H1 (cell line): ENCODE data around the gene PRR7. TPM values are rescaled to one million over a fixed set of nuclear protein-coding genes. Genes with fewer than 3 reads are reported as not detected.

Source experiments
- CTCF ChIA-PET: fragments of 300-600 bp; sonication (Branson Sonifier 250); formaldehyde crosslinking; loops from one replicate; lab custom pipeline; 2021; ENCODE audit not compliant: partially characterized antibody; lab: Charles Lee
- POLR2A ChIA-PET: fragments of 300-600 bp; sonication (Branson Sonifier 250); formaldehyde crosslinking; loops from one replicate; lab custom pipeline; 2021; ENCODE audit warnings: inconsistent platforms; ENCODE audit not compliant: partially characterized antibody; lab: Charles Lee
- DNase-seq, 2 experiments: peaks; one replicate each; pipeline versions ENCODE4 v3.0.0 to v3.0.0-alpha.2; 2010 to 2022; ENCODE audit warnings: low spot score in 2 of 2, low read depth in 1 of 2, mixed read lengths in 1 of 2
- FAIRE-seq: peaks from 2 replicates; lab custom pipeline; 2011; peaks lifted over from hg19 to GRCh38; lab: Jason Lieb, UNC
- H2AFZ ChIP-seq: 2 replicates; pipeline ENCODE4 v1.8.1; 2012; ENCODE audit warnings: low read length, inconsistent platforms
- H2AK5ac ChIP-seq: 2 replicates; pipeline ENCODE4 v1.6.1; 2013; ENCODE audit warnings: low read depth, low read length
- H2BK120ac ChIP-seq: replicated peaks from 2 replicates; pipeline ENCODE3; 2013; ENCODE audit warnings: low read depth, low read length, inconsistent platforms
- H2BK12ac ChIP-seq: 2 replicates; pipeline ENCODE4 v1.6.1; 2013; ENCODE audit warnings: low read depth, low read length
- H2BK15ac ChIP-seq: 2 replicates; pipeline ENCODE4 v1.6.1; 2013; ENCODE audit warnings: low read length
- H2BK20ac ChIP-seq: 2 replicates; pipeline ENCODE4 v1.6.1; 2013; ENCODE audit warnings: low read length
- H2BK5ac ChIP-seq: 2 replicates; pipeline ENCODE4 v1.6.1; 2013; ENCODE audit warnings: low read depth, low read length
- H3K14ac ChIP-seq: 2 replicates; pipeline ENCODE4 v1.6.1; 2013; ENCODE audit warnings: inconsistent platforms; ENCODE audit not compliant: insufficient read length
- H3K18ac ChIP-seq: 2 replicates; pipeline ENCODE4 v1.6.1; 2013; ENCODE audit warnings: low read length; ENCODE audit errors: extremely low read depth
- H3K23ac ChIP-seq: 2 replicates; pipeline ENCODE4 v1.6.1; 2013; ENCODE audit warnings: inconsistent platforms; ENCODE audit not compliant: insufficient read length
- H3K23me2 ChIP-seq: 2 replicates; pipeline ENCODE4 v1.6.1; 2013; ENCODE audit warnings: low read depth, low read length
- H3K27ac ChIP-seq: 2 replicates; pipeline ENCODE4 v1.6.1; 2011; ENCODE audit warnings: low read depth, low read length, inconsistent platforms
- H3K27me3 ChIP-seq, 4 experiments: replicated peaks in 1 of 4; 1 replicate in 1 of 4; 2 replicates in 3 of 4; pipeline versions ENCODE4 v1.6.1 to v1.8.1; 2011 to 2013; ENCODE audit warnings: low read length in 3 of 4, mild to moderate bottlenecking in 3 of 4, inconsistent platforms in 2 of 4, mixed read lengths in 2 of 4, moderate library complexity in 1 of 4; ENCODE audit not compliant: control insufficient read depth in 3 of 4, insufficient read depth in 3 of 4; ENCODE audit errors: extremely low read depth in 1 of 4
- H3K36me3 ChIP-seq, 4 experiments: 2 replicates each; pipeline versions ENCODE4 v1.6.1 to v1.8.1; 2011 to 2013; ENCODE audit warnings: mild to moderate bottlenecking in 4 of 4, low read length in 3 of 4, moderate library complexity in 2 of 4, control low read depth in 1 of 4, inconsistent platforms in 1 of 4; ENCODE audit not compliant: insufficient read depth in 4 of 4, control insufficient read depth in 2 of 4
- H3K4ac ChIP-seq: replicated peaks from 2 replicates; pipeline ENCODE3; 2013; ENCODE audit warnings: low read length, low read depth, mixed read lengths, inconsistent platforms; ENCODE audit not compliant: insufficient read length
- H3K4me1 ChIP-seq, 4 experiments: replicated peaks in 1 of 4; 1 replicate in 1 of 4; 2 replicates in 3 of 4; pipeline versions ENCODE4 v1.6.1 to v1.8.1; 2011 to 2013; ENCODE audit warnings: low read length in 3 of 4, inconsistent platforms in 2 of 4, mixed read lengths in 1 of 4; ENCODE audit not compliant: insufficient read depth in 4 of 4, control insufficient read depth in 3 of 4
- H3K4me2 ChIP-seq, 2 experiments: 2 replicates each; pipeline versions ENCODE4 v1.6.1 to v1.8.1; 2011 to 2013; ENCODE audit warnings: low read depth in 2 of 2, low read length in 2 of 2, control low read depth in 1 of 2, inconsistent platforms in 1 of 2, mild to moderate bottlenecking in 1 of 2; ENCODE audit not compliant: insufficient read depth in 1 of 2
- H3K4me3 ChIP-seq, 4 experiments: fragments of 200-600, 300-600 bp in 1 of 4; sonication (generic), shearing (Covaris generic), sonication (Bioruptor Twin) in 1 of 4; 2 replicates each; pipeline versions ENCODE4 v1.5.1 to v1.8.1; 2011 to 2016; ENCODE audit warnings: low read length in 4 of 4, low read depth in 3 of 4, control low read depth in 2 of 4, inconsistent platforms in 2 of 4, mild to moderate bottlenecking in 2 of 4, mixed read lengths in 1 of 4, moderate library complexity in 1 of 4; ENCODE audit not compliant: insufficient read depth in 2 of 4; ENCODE audit errors: extremely low read depth in 1 of 4
- H3K56ac ChIP-seq: replicated peaks from 2 replicates; pipeline ENCODE3; 2013; ENCODE audit warnings: low read depth, mild to moderate bottlenecking, mixed read lengths, low read length, inconsistent platforms; ENCODE audit not compliant: insufficient read length
- H3K79me1 ChIP-seq: 2 replicates; pipeline ENCODE4 v1.6.1; 2013; ENCODE audit warnings: low read depth, low read length, control low read depth
- H3K79me2 ChIP-seq, 2 experiments: 2 replicates each; pipeline versions ENCODE4 v1.6.1 to v1.8.1; 2012 to 2013; ENCODE audit warnings: low read length in 2 of 2, mild to moderate bottlenecking in 2 of 2, inconsistent platforms in 1 of 2; ENCODE audit not compliant: insufficient read depth in 2 of 2, control insufficient read depth in 1 of 2
- H3K9ac ChIP-seq, 4 experiments: replicated peaks in 1 of 4; 1 replicate in 1 of 4; 2 replicates in 3 of 4; pipeline versions ENCODE4 v1.6.1 to v1.8.1; 2011 to 2013; ENCODE audit warnings: low read depth in 3 of 4, low read length in 3 of 4, control low read depth in 2 of 4, mild to moderate bottlenecking in 2 of 4, moderate library complexity in 2 of 4, inconsistent platforms in 1 of 4; ENCODE audit errors: extremely low read depth in 1 of 4
- H3K9me3 ChIP-seq, 2 experiments: 2 replicates each; pipeline versions ENCODE4 v1.6.1 to v1.8.1; 2012 to 2013; ENCODE audit warnings: mild to moderate bottlenecking in 2 of 2, moderate library complexity in 2 of 2, control low read depth in 1 of 2, inconsistent platforms in 1 of 2, low read depth in 1 of 2, low read length in 1 of 2, mixed read lengths in 1 of 2; ENCODE audit not compliant: insufficient read depth in 2 of 2
- H4K20me1 ChIP-seq, 2 experiments: replicated peaks in 1 of 2; 2 replicates each; pipeline versions ENCODE3 to v1.8.1; 2011 to 2013; ENCODE audit warnings: inconsistent platforms in 2 of 2, low read length in 2 of 2, mild to moderate bottlenecking in 1 of 2; ENCODE audit not compliant: insufficient read depth in 2 of 2, control insufficient read depth in 1 of 2
- H4K5ac ChIP-seq: 2 replicates; pipeline ENCODE4 v1.6.1; 2013; ENCODE audit warnings: low read length, low read depth, mixed read lengths, inconsistent platforms; ENCODE audit not compliant: insufficient read length
- H4K8ac ChIP-seq: 2 replicates; pipeline ENCODE4 v1.8.0; 2013; ENCODE audit warnings: mild to moderate bottlenecking, moderate library complexity, low read length, inconsistent platforms; ENCODE audit not compliant: insufficient read depth; ENCODE audit errors: extremely low read depth
- H4K91ac ChIP-seq: replicated peaks from 2 replicates; pipeline ENCODE3; 2013; ENCODE audit warnings: low read length, mixed read lengths, inconsistent platforms; ENCODE audit not compliant: insufficient read length
- BCL11A ChIP-seq, 2 experiments: IDR thresholded peaks; one replicate each; pipeline ENCODE4 v1.6.1; 2011; ENCODE audit warnings: low read depth in 2 of 2, low read length in 2 of 2, mild to moderate bottlenecking in 2 of 2
- CREB1 ChIP-seq: IDR thresholded peaks from 2 replicates; pipeline ENCODE4 v1.6.1; 2012; ENCODE audit warnings: inconsistent platforms
- FOSL1 ChIP-seq: IDR thresholded peaks from 2 replicates; pipeline ENCODE4 v1.6.1; 2011; ENCODE audit warnings: mild to moderate bottlenecking, low read depth, low read length, moderate library complexity; ENCODE audit not compliant: insufficient read depth
- HDAC6 ChIP-seq: IDR thresholded peaks from one replicate; pipeline ENCODE4 v1.7.1; 2012; ENCODE audit warnings: low read depth, mild to moderate bottlenecking, inconsistent platforms, low read length, moderate library complexity
- MAFK ChIP-seq: IDR thresholded peaks from 2 replicates; pipeline ENCODE4 v1.6.1; 2012; ENCODE audit warnings: low read depth, mild to moderate bottlenecking, improper control_type of control experiment, low read length
- PHF8 ChIP-seq: fragments of 200-600 bp; sonication (generic); conservative IDR thresholded peaks from 2 replicates; pipeline ENCODE4 v1.7.1; 2012; ENCODE audit warnings: low read depth, mild to moderate bottlenecking, inconsistent platforms, low read length, moderate library complexity
- RAD21 ChIP-seq, 2 experiments: IDR thresholded peaks in 1 of 2; conservative IDR thresholded peaks in 1 of 2; 2 replicates each; pipeline ENCODE4 v1.6.1; 2011; ENCODE audit warnings: low read depth in 2 of 2, low read length in 2 of 2, improper control_type of control experiment in 1 of 2, inconsistent platforms in 1 of 2, mild to moderate bottlenecking in 1 of 2, moderate library complexity in 1 of 2
- RBBP5 ChIP-seq: IDR thresholded peaks from 2 replicates; pipeline ENCODE4 v1.7.1; 2012; ENCODE audit warnings: low read depth, mild to moderate bottlenecking, inconsistent platforms, low read length, moderate library complexity, borderline replicate concordance
- RXRA ChIP-seq: IDR thresholded peaks from 2 replicates; pipeline ENCODE4 v1.6.1; 2011; ENCODE audit warnings: low read depth, mild to moderate bottlenecking, low read length, moderate library complexity; ENCODE audit not compliant: insufficient read depth
- TAF7 ChIP-seq: optimal IDR thresholded peaks from 2 replicates; pipeline ENCODE3; 2011; ENCODE audit warnings: low read depth, mild to moderate bottlenecking, inconsistent platforms, low read length, moderate library complexity, borderline replicate concordance
- TBP ChIP-seq: IDR thresholded peaks from 2 replicates; pipeline ENCODE4 v1.6.1; 2011; ENCODE audit warnings: low read depth, low read length, improper control_type of control experiment
- WGBS, 2 experiments: shearing (Covaris generic) in 1 of 2; methylation state at CpG; one replicate each; pipeline versions ENCODE4 v1.1.6 to v1.1.7; 2013 to 2015; ENCODE audit warnings: low lambda C conversion rate in 2 of 2, mixed read lengths in 2 of 2, inconsistent platforms in 1 of 2, low coverage in 1 of 2, missing lambda C conversion rate in 1 of 2; ENCODE audit not compliant: insufficient replicate concordance in 2 of 2, insufficient coverage in 1 of 2, insufficient read length in 1 of 2; ENCODE audit errors: extremely low coverage in 1 of 2, missing lambda C conversion rate in 1 of 2; 5-methylcytosine and 5-hydroxymethylcytosine counted together
- polyA plus RNA-seq, 7 experiments: library from polyadenylated mRNA; depleted of rRNA in 3 of 7; stranded (reverse) in 5 of 7; unstranded in 2 of 7; fragments of >200 nt in 5 of 7; fragments of 200-250 nt in 2 of 7; gene quantifications; 1 replicate in 5 of 7; 2 replicates in 1 of 7; 4 replicates in 1 of 7; pipeline versions ENCODE4 v1.2.1 to v1.2.3, GENCODE V29; 2011 to 2013; ENCODE audit warnings: missing spikeins in 2 of 7, mixed read lengths in 2 of 7
- total RNA-seq: library from RNA; stranded (reverse); fragmentation: NEBNext Ultra II Directional; extraction: Animal tissue kit (Norgen Biotek cat#: 25700); gene quantifications from 2 replicates; pipeline ENCODE4 v1.2.1, GENCODE V29; 2021

The PRR7 gene
- total and polyA plus RNA-seq, 2 of the 8 experiments (the other 6 are each of a cell fraction or from before 2014, with no cell fraction given), result 8.0 to 11.8 TPM

DNA sequence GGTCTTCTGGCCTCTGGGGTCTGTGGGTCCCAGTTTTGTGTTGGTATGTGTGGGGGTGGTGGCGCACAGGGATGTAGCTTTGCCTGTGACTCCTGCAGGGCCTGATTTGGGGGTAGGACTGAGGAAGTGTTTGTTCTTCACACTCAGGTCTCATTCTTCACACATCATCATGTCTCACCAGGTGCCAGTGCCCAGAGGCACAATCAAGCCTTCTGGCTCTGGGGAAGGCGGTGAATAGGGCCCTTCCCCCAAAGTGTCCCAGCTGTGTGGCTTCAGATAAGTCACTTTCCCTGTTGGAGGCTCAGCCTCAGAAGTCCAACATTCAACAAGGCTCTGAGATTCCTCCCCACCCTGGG, 21.7 kb downstream of the PRR7 start:
- FAIRE-seq (no peak), DNase-seq (no peak)
- H3K14ac ChIP-seq, result no peak overlapping the region
- H3K23ac ChIP-seq, result no peak overlapping the region
- no peaks in the 10 kb centered on the region for H3K27me3 ChIP-seq
- H3K79me2 ChIP-seq, result peaks cover 14 to 54% of the 10 kb centered on the region in 2 experiments
- H2AFZ ChIP-seq, result no peak overlapping the region
- H4K20me1 ChIP-seq, result peaks cover 32 to 45% of the 10 kb centered on the region in 2 experiments
- no peak overlapping the region for H3K56ac ChIP-seq
- H3K36me3 ChIP-seq, result peaks cover 36 to 66% (median 49%) of the 10 kb centered on the region in 4 experiments
- no peak overlapping the region for H2BK15ac ChIP-seq
- ChIA-PET CTCF (interaction anchor here (0.9 to 7.9 kb wide), 9 partner anchors 9 to 158 kb away, joined by 3 to 64 read pairs (median 3); no protein-coding TSS in a partner anchor), POLR2A (interaction anchor here (0.8 to 67.5 kb wide), 4 partner anchors 1 to 156 kb away, joined by 3 to 3349 read pairs (median 1676); partner anchors contain the start of genes DBN1, DDX41, DOK3 and PDLIM7)
- H4K8ac ChIP-seq, result peak overlapping the region; percentile 72
- H2BK20ac ChIP-seq, result no peak overlapping the region
- H2AK5ac ChIP-seq, result no peak overlapping the region
- no peaks in the 10 kb centered on the region; the same call in 1 of the 2 replicates for H3K23me2 ChIP-seq
- H3K9me3 ChIP-seq, result peaks cover 0 to 4% of the 10 kb centered on the region in 2 experiments; a peak in 2 of 4 replicates
- H3K27ac ChIP-seq, result 0 out of 2 replicates have a peak overlapping the region, but pooled peaks have one; percentile 26
- peaks cover 22% of the 10 kb centered on the region for H3K79me1 ChIP-seq
- H3K4me1 ChIP-seq, result peaks cover 11 to 30% (median 28%) of the 10 kb centered on the region in 4 experiments
- no peak overlapping the region for H3K4me3 ChIP-seq
- H2BK120ac ChIP-seq, result no peak overlapping the region
- WGBS, 2 experiments, result 100% methylated on average over 2 of the region's 2 CpGs; no CpG with 5 or more reads in 1 of the 2 experiments
- H3K18ac ChIP-seq, result no peak overlapping the region
- H3K4ac ChIP-seq, result no peak overlapping the region
- H3K9ac ChIP-seq, result no peak overlapping the region; a peak in 3 of 7 replicates
- H4K91ac ChIP-seq, result no peak overlapping the region
- H2BK12ac ChIP-seq, result no peak overlapping the region
- no peak overlapping the region for H4K5ac ChIP-seq
- H2BK5ac ChIP-seq, result no peak overlapping the region
- H3K4me2 ChIP-seq, result no peak overlapping the region
- TF ChIP-seq TAF7, result no peak
- TF ChIP-seq BCL11A (IDR thresholded peaks at IDR 0.05; ENCODE audit: low read depth in 2 of 2, low read length in 2 of 2), result no peak
- no peak for TF ChIP-seq HDAC6
- no peak for TF ChIP-seq MAFK
- no peak for TF ChIP-seq TBP
- no peak for TF ChIP-seq RBBP5
- TF ChIP-seq FOSL1, result no peak
- TF ChIP-seq CREB1, result no peak
- no peak for TF ChIP-seq RAD21 (IDR thresholded peaks at IDR 0.05 in 1 of 2, conservative IDR thresholded peaks at IDR 0.05 in 1 of 2; ENCODE audit: low read depth in 2 of 2, low read length in 2 of 2)
- no peak for TF ChIP-seq PHF8
- TF ChIP-seq RXRA, result no peak
